Immature natural killer cell (primary cell): ENCODE results near the gene GLP2R. TPM values are rescaled to one million over a fixed set of nuclear protein-coding genes. Genes with fewer than 3 reads are reported as not detected.

Experiments used
- DNase-seq, 3 donors: peaks; one replicate each; pipeline ENCODE4 v3.0.0; 2022; ENCODE audit warnings: mixed read lengths in 1 of 3
- H3K27ac Mint-ChIP-seq, 6 donors: one replicate each; pipeline ENCODE4 v1.8.0; 2020; ENCODE audit warnings: mixed read lengths in 6 of 6, mild to moderate bottlenecking in 5 of 6, inconsistent platforms in 4 of 6, moderate library complexity in 3 of 6
- H3K27me3 Mint-ChIP-seq, 3 donors: one replicate each; pipeline ENCODE4 v1.8.0; 2020 to 2021; ENCODE audit warnings: low read depth in 3 of 3, mild to moderate bottlenecking in 3 of 3, mixed read lengths in 3 of 3, moderate library complexity in 3 of 3, inconsistent platforms in 1 of 3
- H3K36me3 Mint-ChIP-seq, 3 donors: one replicate each; pipeline ENCODE4 v1.8.0; 2020; ENCODE audit warnings: mixed read lengths in 3 of 3, inconsistent platforms in 2 of 3, mild to moderate bottlenecking in 2 of 3
- H3K4me1 Mint-ChIP-seq, 2 donors: one replicate each; pipeline ENCODE4 v1.8.0; 2020; ENCODE audit warnings: inconsistent platforms in 2 of 2, mild to moderate bottlenecking in 2 of 2, mixed read lengths in 2 of 2, moderate library complexity in 1 of 2
- H3K4me3 Mint-ChIP-seq, 5 donors: one replicate each; pipeline ENCODE4 v1.8.0; 2020; ENCODE audit warnings: mild to moderate bottlenecking in 5 of 5, mixed read lengths in 5 of 5, inconsistent platforms in 3 of 5, moderate library complexity in 3 of 5
- H3K9me3 Mint-ChIP-seq, 6 donors: one replicate each; pipeline ENCODE4 v1.8.0; 2020; ENCODE audit warnings: mild to moderate bottlenecking in 6 of 6, mixed read lengths in 6 of 6, inconsistent platforms in 4 of 6, moderate library complexity in 3 of 6
- polyA plus RNA-seq, 3 donors: library from polyadenylated mRNA; unstranded; fragments of 300-500 nt; fragmentation: Illumina TruSeq; gene quantifications; one replicate each; pipeline ENCODE4 v1.2.3, GENCODE V29; 2021

The GLP2R gene
- polyA plus RNA-seq, 3 donors from 2014 or later, result not detected

- Mint-ChIP-seq H3K36me3 (peaks cover 0 to 7% (median 0%) of the 10 kb centered on the region in 3 donors), H3K9me3 (no peaks in the 10 kb centered on the region), H3K4me3 (no peak overlapping the region), H3K27ac (no peak overlapping the region), H3K4me1 (no peaks in the 10 kb centered on the region), H3K27me3 (peaks cover 2 to 4% (median 3%) of the 10 kb centered on the region in 3 donors)
- DNase-seq, result no peak
Observed at GRCh38 chr17:9902120-9902519, 76.4 kb downstream of the GLP2R start.

GRCh38 chr17:9904277-9905077 lies 78.8 kb downstream of the GLP2R start:
- H3K36me3 Mint-ChIP-seq, result peaks cover 0 to 7% (median 0%) of the 10 kb centered on the region in 3 donors
- H3K4me1 Mint-ChIP-seq, result no peaks in the 10 kb centered on the region
- no peak overlapping the region for H3K4me3 Mint-ChIP-seq
- H3K9me3 Mint-ChIP-seq, result no peaks in the 10 kb centered on the region
- no peak overlapping the region for H3K27ac Mint-ChIP-seq
- H3K27me3 Mint-ChIP-seq, result peaks cover 4 to 8% (median 6%) of the 10 kb centered on the region in 3 donors
- DNase-seq, result no peak

- H3K27me3 Mint-ChIP-seq, result peaks cover 4 to 8% (median 5%) of the 10 kb centered on the region in 3 donors
- no peak within 1 kb of the TSS for H3K4me3 Mint-ChIP-seq
- no peak within 1 kb of the TSS for H3K27ac Mint-ChIP-seq
- H3K4me1 Mint-ChIP-seq, result no peaks in the 10 kb centered on the region
- H3K9me3 Mint-ChIP-seq, result no peaks in the 10 kb centered on the region
- no peak for DNase-seq
- peaks cover 0 to 7% (median 0%) of the 10 kb centered on the region in 3 donors for H3K36me3 Mint-ChIP-seq
Observed at GRCh38 chr17:9905078-9905415, 79.3 kb downstream of the GLP2R start, which contains the start of gene RCVRN. TSS of gene RCVRN (minus strand) at chr17:9905271. CDS start at chr17:9905180, 91 bp downstream.

- Mint-ChIP-seq H3K36me3 (peaks cover 0 to 3% (median 0%) of the 10 kb centered on the region in 3 donors), H3K9me3 (no peaks in the 10 kb centered on the region), H3K27ac (no peak overlapping the region), H3K4me1 (no peaks in the 10 kb centered on the region), H3K27me3 (peaks cover 4 to 6% (median 5%) of the 10 kb centered on the region in 3 donors), H3K4me3 (no peak overlapping the region)
- DNase-seq, result peak in 1 of 3 donors; percentile 15
Observed at GRCh38 chr17:9905902-9906301, 80.2 kb downstream of the GLP2R start.

- Mint-ChIP-seq H3K27ac (peak overlapping the region in 1 of 6 donors; percentile 45), H3K9me3 (no peaks in the 10 kb centered on the region), H3K4me3 (no peak overlapping the region), H3K4me1 (peaks cover 0 to 1% of the 10 kb centered on the region in 2 donors), H3K27me3 (peaks cover 5 to 7% (median 6%) of the 10 kb centered on the region in 3 donors), H3K36me3 (no peaks in the 10 kb centered on the region)
- DNase-seq, result no peak
Observed at GRCh38 chr17:9906616-9907015, 80.9 kb downstream of the GLP2R start.

GRCh38 chr17:9907131-9907530 lies 81.4 kb downstream of the GLP2R start:
- peaks cover 0 to 4% (median 0%) of the 10 kb centered on the region in 3 donors for H3K36me3 Mint-ChIP-seq
- peaks cover 0 to 1% of the 10 kb centered on the region in 2 donors for H3K4me1 Mint-ChIP-seq
- H3K27me3 Mint-ChIP-seq, result peaks cover 5 to 10% (median 6%) of the 10 kb centered on the region in 3 donors
- no peaks in the 10 kb centered on the region for H3K9me3 Mint-ChIP-seq
- DNase-seq, result no peak
- H3K4me3 Mint-ChIP-seq, result no peak overlapping the region
- H3K27ac Mint-ChIP-seq, result no peak overlapping the region

- H3K27me3 Mint-ChIP-seq, result peaks cover 6 to 10% (median 7%) of the 10 kb centered on the region in 3 donors
- no peaks in the 10 kb centered on the region for H3K9me3 Mint-ChIP-seq
- peaks cover 0 to 9% (median 6%) of the 10 kb centered on the region in 3 donors for H3K36me3 Mint-ChIP-seq
- H3K4me1 Mint-ChIP-seq, result peaks cover 0 to 1% of the 10 kb centered on the region in 2 donors
- no peak overlapping the region for H3K4me3 Mint-ChIP-seq
- no peak for DNase-seq
- H3K27ac Mint-ChIP-seq, result no peak overlapping the region
Observed at GRCh38 chr17:9907883-9908648, 82.3 kb downstream of the GLP2R start.

- Mint-ChIP-seq H3K27ac (peak overlapping the region in 1 of 6 donors; percentile 40), H3K36me3 (peaks cover 0 to 10% (median 9%) of the 10 kb centered on the region in 3 donors), H3K9me3 (no peaks in the 10 kb centered on the region), H3K27me3 (peaks cover 6 to 10% (median 7%) of the 10 kb centered on the region in 3 donors), H3K4me1 (peaks cover 0 to 1% of the 10 kb centered on the region in 2 donors), H3K4me3 (no peak overlapping the region)
- no peak for DNase-seq
Observed at GRCh38 chr17:9908649-9909042, 82.9 kb downstream of the GLP2R start.

- Mint-ChIP-seq H3K27me3 (peaks cover 7 to 13% (median 10%) of the 10 kb centered on the region in 3 donors), H3K4me1 (peaks cover 0 to 1% of the 10 kb centered on the region in 2 donors), H3K27ac (no peak overlapping the region), H3K9me3 (no peaks in the 10 kb centered on the region), H3K36me3 (peaks cover 7 to 27% (median 16%) of the 10 kb centered on the region in 3 donors), H3K4me3 (no peak overlapping the region)
- no peak for DNase-seq
Observed at GRCh38 chr17:9911089-9911488, 85.4 kb downstream of the GLP2R start.

- no peaks in the 10 kb centered on the region for H3K9me3 Mint-ChIP-seq
- H3K4me3 Mint-ChIP-seq, result no peak overlapping the region
- H3K4me1 Mint-ChIP-seq, result peaks cover 0 to 1% of the 10 kb centered on the region in 2 donors
- H3K27me3 Mint-ChIP-seq, result peaks cover 7 to 17% (median 10%) of the 10 kb centered on the region in 3 donors
- H3K27ac Mint-ChIP-seq, result peak overlapping the region in 3 of 6 donors; percentile 2 to 74 (median 40)
- DNase-seq, result no peak
- peaks cover 7 to 37% (median 21%) of the 10 kb centered on the region in 3 donors for H3K36me3 Mint-ChIP-seq
Observed at GRCh38 chr17:9912121-9913099, 86.7 kb downstream of the GLP2R start.

GRCh38 chr17:9913476-9913875 lies 87.8 kb downstream of the GLP2R start:
- H3K4me1 Mint-ChIP-seq, result peaks cover 0 to 1% of the 10 kb centered on the region in 2 donors
- peaks cover 10 to 44% (median 21%) of the 10 kb centered on the region in 3 donors for H3K36me3 Mint-ChIP-seq
- no peak for DNase-seq
- peaks cover 7 to 17% (median 11%) of the 10 kb centered on the region in 3 donors for H3K27me3 Mint-ChIP-seq
- no peak overlapping the region for H3K27ac Mint-ChIP-seq
- H3K4me3 Mint-ChIP-seq, result no peak overlapping the region
- H3K9me3 Mint-ChIP-seq, result no peaks in the 10 kb centered on the region

GRCh38 chr17:9916108-9916507 lies 90.4 kb downstream of the GLP2R start:
- Mint-ChIP-seq H3K27me3 (peaks cover 5 to 17% (median 10%) of the 10 kb centered on the region in 3 donors), H3K4me3 (no peak overlapping the region), H3K36me3 (peaks cover 26 to 66% (median 26%) of the 10 kb centered on the region in 3 donors), H3K4me1 (peaks cover 0 to 1% of the 10 kb centered on the region in 2 donors), H3K27ac (no peak overlapping the region), H3K9me3 (no peaks in the 10 kb centered on the region)
- DNase-seq, result no peak

GRCh38 chr17:9917131-9917530 lies 91.4 kb downstream of the GLP2R start:
- no peaks in the 10 kb centered on the region for H3K9me3 Mint-ChIP-seq
- peaks cover 26 to 65% (median 29%) of the 10 kb centered on the region in 3 donors for H3K36me3 Mint-ChIP-seq
- DNase-seq, result no peak
- no peak overlapping the region for H3K27ac Mint-ChIP-seq
- peaks cover 5 to 13% (median 10%) of the 10 kb centered on the region in 3 donors for H3K27me3 Mint-ChIP-seq
- H3K4me3 Mint-ChIP-seq, result no peak overlapping the region
- no peaks in the 10 kb centered on the region for H3K4me1 Mint-ChIP-seq
